ENCODE data around the gene DGAT2. TPM values are rescaled to one million over a fixed set of nuclear protein-coding genes. Genes with fewer than 3 reads are reported as not detected.

Gene DGAT2
- total RNA-seq, 2 experiments from 2014 or later = 0.19 to 0.25 TPM

DNA sequence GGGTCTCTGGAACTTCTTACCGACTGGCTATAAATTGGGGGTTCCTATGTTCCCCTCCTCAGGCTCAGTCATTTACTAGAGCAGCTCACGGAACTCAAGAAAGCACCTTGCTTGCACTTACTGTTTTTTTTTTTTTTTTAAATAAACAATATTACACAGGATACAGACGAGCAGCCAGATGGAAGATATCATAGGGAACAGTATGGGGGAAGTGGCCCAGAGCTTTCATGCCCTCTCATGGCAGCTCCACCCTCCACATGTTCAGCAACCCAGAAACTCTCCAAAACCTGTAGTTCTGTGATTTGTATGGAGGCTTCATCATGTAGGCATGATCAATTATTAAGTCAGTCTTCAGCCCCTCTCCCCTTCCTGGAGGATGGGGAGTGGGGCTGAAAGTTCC lies 54.0 kb downstream of the DGAT2 start:
- intact Hi-C loops (cut with DNase I, micrococcal nuclease) = no loop called here
- Mint-ChIP-seq H3K9me3 (no peaks in the 10 kb centered on the region), H3K4me3 (no peak overlapping the region), H3K27ac (no peak overlapping the region), H3K4me1 (ENCODE audit: low read depth) (peaks cover 59% of the 10 kb centered on the region), H3K27me3 (no peaks in the 10 kb centered on the region), H3K36me3 (ENCODE audit: low read depth) (peaks cover 19% of the 10 kb centered on the region)
- POLR2A ChIA-PET = no interaction called here
- Histone ChIP-seq H3K27ac (ENCODE audit: low read depth in 1 of 2, low read length in 2 of 2) (no peak overlapping the region), H3K36me3 (ENCODE audit: insufficient read depth, low read length) (peaks cover 2% of the 10 kb centered on the region), H3K4me3 (ENCODE audit: low read length) (no peak overlapping the region), H3K4me1 (ENCODE audit: insufficient read depth, low read length) (peaks cover 13% of the 10 kb centered on the region), H3K9me3 (ENCODE audit: control insufficient read depth in 1 of 2, insufficient read depth in 1 of 2, low read length in 2 of 2) (no peaks in the 10 kb centered on the region), H3K27me3 (ENCODE audit: control insufficient read depth in 1 of 2, insufficient read depth in 2 of 2, low read length in 2 of 2) (no peaks in the 10 kb centered on the region)
- DNase-seq = no peak
- CTCF ChIA-PET = interaction anchor here (1.6 kb wide), 1 partner anchor 19 kb away, joined by 5 read pairs; no protein-coding TSS in a partner anchor
- ATAC-seq (ENCODE audit: poor library complexity) = no peak
- TF ChIP-seq, protein P1, sequence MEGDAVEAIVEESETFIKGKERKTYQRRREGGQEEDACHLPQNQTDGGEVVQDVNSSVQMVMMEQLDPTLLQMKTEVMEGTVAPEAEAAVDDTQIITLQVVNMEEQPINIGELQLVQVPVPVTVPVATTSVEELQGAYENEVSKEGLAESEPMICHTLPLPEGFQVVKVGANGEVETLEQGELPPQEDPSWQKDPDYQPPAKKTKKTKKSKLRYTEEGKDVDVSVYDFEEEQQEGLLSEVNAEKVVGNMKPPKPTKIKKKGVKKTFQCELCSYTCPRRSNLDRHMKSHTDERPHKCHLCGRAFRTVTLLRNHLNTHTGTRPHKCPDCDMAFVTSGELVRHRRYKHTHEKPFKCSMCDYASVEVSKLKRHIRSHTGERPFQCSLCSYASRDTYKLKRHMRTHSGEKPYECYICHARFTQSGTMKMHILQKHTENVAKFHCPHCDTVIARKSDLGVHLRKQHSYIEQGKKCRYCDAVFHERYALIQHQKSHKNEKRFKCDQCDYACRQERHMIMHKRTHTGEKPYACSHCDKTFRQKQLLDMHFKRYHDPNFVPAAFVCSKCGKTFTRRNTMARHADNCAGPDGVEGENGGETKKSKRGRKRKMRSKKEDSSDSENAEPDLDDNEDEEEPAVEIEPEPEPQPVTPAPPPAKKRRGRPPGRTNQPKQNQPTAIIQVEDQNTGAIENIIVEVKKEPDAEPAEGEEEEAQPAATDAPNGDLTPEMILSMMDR (IDR thresholded peaks at IDR 0.05) = no peak

DNA sequence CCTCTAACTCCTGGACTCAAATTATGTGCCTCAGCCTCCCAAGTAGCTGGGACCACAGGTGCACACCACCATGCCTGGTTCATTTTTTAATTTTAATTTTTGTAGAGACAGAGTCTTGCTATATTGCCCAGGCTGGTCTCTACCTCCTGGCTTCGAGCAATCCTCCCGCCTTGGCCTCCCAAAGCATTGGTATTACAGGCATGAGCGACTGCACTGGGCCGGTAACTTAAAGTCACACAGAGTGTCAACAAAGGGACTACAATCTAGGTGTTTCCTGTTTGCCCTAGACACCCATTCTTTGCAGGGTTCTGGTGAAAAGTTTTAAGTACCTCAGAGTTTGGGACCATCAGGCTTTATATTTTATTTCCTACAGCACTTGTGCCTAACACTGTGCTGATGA lies 54.8 kb downstream of the DGAT2 start:
- peaks cover 11% of the 10 kb centered on the region for H3K4me1 ChIP-seq (ENCODE audit: insufficient read depth, low read length)
- Mint-ChIP-seq H3K27me3 (no peaks in the 10 kb centered on the region), H3K4me3 (no peak overlapping the region), H3K36me3 (ENCODE audit: low read depth) (peaks cover 19% of the 10 kb centered on the region), H3K4me1 (ENCODE audit: low read depth) (peaks cover 58% of the 10 kb centered on the region), H3K9me3 (no peaks in the 10 kb centered on the region), H3K27ac (no peak overlapping the region)
- H3K27me3 ChIP-seq (ENCODE audit: control insufficient read depth in 1 of 2, insufficient read depth in 2 of 2, low read length in 2 of 2) = no peaks in the 10 kb centered on the region
- no peaks in the 10 kb centered on the region for H3K9me3 ChIP-seq (ENCODE audit: control insufficient read depth in 1 of 2, insufficient read depth in 1 of 2, low read length in 2 of 2)
- intact Hi-C loops (cut with DNase I, micrococcal nuclease) = no loop called here
- POLR2A ChIA-PET = interaction anchor here (1.6 kb wide), 1 partner anchor 9 kb away, joined by 5 read pairs; the partner anchor contains the start of gene UVRAG
- DNase-seq = no peak
- CTCF ChIA-PET = interaction anchor here (1.6 kb wide), 1 partner anchor 20 kb away, joined by 5 read pairs; no protein-coding TSS in a partner anchor
- peaks cover 2% of the 10 kb centered on the region for H3K36me3 ChIP-seq (ENCODE audit: insufficient read depth, low read length)
- TF ChIP-seq, protein P1 (IDR thresholded peaks at IDR 0.05) = no peak
- no peak overlapping the region for H3K27ac ChIP-seq (ENCODE audit: low read depth in 1 of 2, low read length in 2 of 2)
- no peak overlapping the region for H3K4me3 ChIP-seq (ENCODE audit: low read length)
- ATAC-seq (ENCODE audit: poor library complexity) = no peak

DNA sequence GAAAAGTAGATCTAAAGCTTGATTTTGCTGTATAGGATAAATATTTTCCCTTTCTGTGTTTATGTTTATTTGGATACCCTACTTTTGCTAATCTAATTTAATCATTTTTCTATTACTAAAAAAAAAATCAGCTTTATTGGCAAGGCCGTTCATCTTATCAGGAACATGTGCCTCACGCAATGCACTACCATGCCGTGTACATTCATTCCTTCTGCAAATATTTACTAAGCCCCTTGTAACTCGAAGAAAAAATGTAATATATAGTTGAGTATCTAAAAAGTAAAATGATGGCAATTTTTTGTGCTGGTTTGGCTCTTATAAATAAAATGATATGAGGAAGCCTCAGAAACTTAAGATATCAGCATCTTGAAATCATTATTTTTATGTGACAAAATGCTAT lies 55.4 kb downstream of the DGAT2 start:
- no peak overlapping the region for H3K4me3 Mint-ChIP-seq
- DNase-seq = no peak
- H3K4me1 ChIP-seq (ENCODE audit: insufficient read depth, low read length) = peaks cover 11% of the 10 kb centered on the region
- ATAC-seq (ENCODE audit: poor library complexity) = no peak
- peaks cover 54% of the 10 kb centered on the region for H3K4me1 Mint-ChIP-seq (ENCODE audit: low read depth)
- no peak overlapping the region for H3K4me3 ChIP-seq (ENCODE audit: low read length)
- ChIA-PET POLR2A (interaction anchor here (1.6 kb wide), 1 partner anchor 10 kb away, joined by 5 read pairs; the partner anchor contains the start of gene UVRAG), CTCF (no interaction called here)
- H3K36me3 Mint-ChIP-seq (ENCODE audit: low read depth) = peaks cover 19% of the 10 kb centered on the region
- intact Hi-C loops (cut with DNase I, micrococcal nuclease) = no loop called here
- TF ChIP-seq, protein P1 (IDR thresholded peaks at IDR 0.05) = no peak
- no peaks in the 10 kb centered on the region for H3K27me3 Mint-ChIP-seq
- H3K27ac Mint-ChIP-seq = no peak overlapping the region
- H3K27me3 ChIP-seq (ENCODE audit: control insufficient read depth in 1 of 2, insufficient read depth in 2 of 2, low read length in 2 of 2) = no peaks in the 10 kb centered on the region
- H3K9me3 Mint-ChIP-seq = no peaks in the 10 kb centered on the region
- H3K36me3 ChIP-seq (ENCODE audit: insufficient read depth, low read length) = peaks cover 2% of the 10 kb centered on the region
- no peak overlapping the region for H3K27ac ChIP-seq (ENCODE audit: low read depth in 1 of 2, low read length in 2 of 2)
- no peaks in the 10 kb centered on the region for H3K9me3 ChIP-seq (ENCODE audit: control insufficient read depth in 1 of 2, insufficient read depth in 1 of 2, low read length in 2 of 2)
